IPS-18a (cell line): ENCODE measurements around the gene TRABD.
"Not testable (repeated sequence)": the region's sequence is repeated elsewhere in the genome, so short reads cannot be mapped to it uniquely, and the experiment has no call there.

Source experiments
- H3K27ac ChIP-seq: one replicate; pipeline ENCODE4 v1.5.1; 2013; ENCODE audit warnings: low read length
- H3K27me3 ChIP-seq: one replicate; pipeline ENCODE4 v1.6.1; 2013; ENCODE audit warnings: mild to moderate bottlenecking, low read length; ENCODE audit not compliant: control insufficient read depth, insufficient read depth
- H3K36me3 ChIP-seq: one replicate; pipeline ENCODE4 v1.6.1; 2013; ENCODE audit warnings: low read depth, low read length; ENCODE audit not compliant: control insufficient read depth
- H3K4me1 ChIP-seq: one replicate; pipeline ENCODE4 v1.6.1; 2013; ENCODE audit warnings: low read depth, low read length; ENCODE audit not compliant: control insufficient read depth
- H3K4me3 ChIP-seq: one replicate; pipeline ENCODE4 v1.5.1; 2013; ENCODE audit warnings: low read length
- H3K9ac ChIP-seq: one replicate; pipeline ENCODE4 v1.6.1; 2013; ENCODE audit warnings: mild to moderate bottlenecking, low read length, moderate library complexity
- H3K9me3 ChIP-seq: one replicate; pipeline ENCODE4 v1.6.1; 2013; ENCODE audit warnings: low read depth, low read length; ENCODE audit not compliant: control insufficient read depth

TRABD gene

DNA sequence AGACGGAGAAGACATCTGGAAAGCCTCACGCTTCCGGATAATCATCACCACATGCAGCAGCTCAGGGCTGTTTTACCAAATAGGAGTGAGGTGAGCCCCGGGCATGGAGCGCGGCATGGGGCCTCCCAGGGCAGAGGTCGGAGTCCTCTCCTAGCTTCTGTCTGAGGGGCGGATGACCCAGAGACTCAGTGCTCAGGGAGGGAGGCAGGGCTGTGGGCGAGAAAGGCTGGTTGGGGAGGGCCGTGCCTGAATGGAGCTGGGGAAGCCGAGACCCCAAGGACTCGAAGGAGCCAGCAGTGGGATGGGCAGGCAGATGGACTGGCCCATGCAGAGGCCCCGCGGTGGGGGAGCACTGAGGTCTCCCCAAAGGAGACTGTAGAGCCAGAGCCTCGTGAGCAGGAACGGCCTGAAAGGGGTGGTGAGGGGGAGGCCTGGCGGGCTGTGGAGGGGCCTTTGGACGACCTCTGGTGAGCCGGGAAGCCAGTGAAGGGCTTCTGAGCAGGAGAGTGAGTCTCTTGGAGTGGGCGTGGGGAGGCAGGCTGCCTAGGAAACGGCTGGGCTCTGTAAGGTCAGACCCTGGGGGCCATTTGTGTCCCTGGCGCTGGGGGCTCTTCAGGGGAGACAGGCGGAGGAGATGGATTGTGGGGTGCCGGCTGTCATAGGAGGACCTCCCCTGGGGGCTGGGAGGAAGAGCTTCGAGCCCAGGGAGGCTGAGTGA is 39.8 kb upstream of the TRABD start:
- no peak overlapping the region for H3K27ac ChIP-seq
- H3K36me3 ChIP-seq, result no peaks in the 10 kb centered on the region
- H3K9ac ChIP-seq, result no peak overlapping the region
- H3K27me3 ChIP-seq, result no peaks in the 10 kb centered on the region
- no peak overlapping the region for H3K4me3 ChIP-seq
- no peaks in the 10 kb centered on the region for H3K4me1 ChIP-seq
- no peaks in the 10 kb centered on the region for H3K9me3 ChIP-seq

DNA sequence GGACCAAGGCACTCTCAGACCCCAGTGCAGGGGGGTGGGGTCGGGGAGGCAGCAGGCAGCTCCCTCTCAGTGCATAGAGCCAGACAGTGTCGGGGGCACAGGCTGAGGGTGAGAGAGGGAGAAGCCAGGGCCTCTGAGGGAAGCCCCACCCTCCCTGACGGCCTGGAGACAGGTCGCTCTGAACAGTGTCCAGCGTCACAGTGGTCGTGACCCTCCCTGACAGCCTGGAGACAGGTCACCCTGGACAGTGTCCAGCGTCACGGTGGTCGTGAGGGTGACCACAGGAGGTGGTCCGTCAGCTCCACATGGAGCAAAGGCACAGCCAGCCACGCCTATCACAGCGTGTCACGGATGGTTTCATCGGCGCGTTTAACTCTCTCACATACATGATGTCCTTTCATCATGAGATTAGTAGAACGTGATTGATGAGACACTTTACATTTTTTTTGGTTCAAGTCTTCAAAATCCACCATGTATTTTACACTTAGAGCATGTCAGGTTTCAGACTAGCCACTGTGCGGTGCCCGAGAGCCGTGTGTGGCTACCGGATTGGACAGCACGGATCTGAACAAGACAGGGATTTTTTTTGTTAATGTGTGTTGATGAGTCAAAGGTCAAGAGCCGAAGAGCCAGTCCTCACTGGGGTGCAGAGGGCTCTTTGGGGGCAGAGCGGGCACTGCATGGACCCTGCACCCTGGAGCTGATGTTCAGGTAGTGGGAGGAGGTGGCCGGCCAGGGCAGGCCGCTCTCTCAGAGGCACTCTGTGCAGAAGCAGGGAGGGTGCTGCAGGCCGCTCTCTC is 39.1 kb upstream of the TRABD start:
- Histone ChIP-seq H3K4me1 (no peaks in the 10 kb centered on the region), H3K27ac (no peak overlapping the region), H3K9ac (no peak overlapping the region), H3K9me3 (no peaks in the 10 kb centered on the region), H3K27me3 (no peaks in the 10 kb centered on the region), H3K36me3 (no peaks in the 10 kb centered on the region), H3K4me3 (no peak overlapping the region)

DNA sequence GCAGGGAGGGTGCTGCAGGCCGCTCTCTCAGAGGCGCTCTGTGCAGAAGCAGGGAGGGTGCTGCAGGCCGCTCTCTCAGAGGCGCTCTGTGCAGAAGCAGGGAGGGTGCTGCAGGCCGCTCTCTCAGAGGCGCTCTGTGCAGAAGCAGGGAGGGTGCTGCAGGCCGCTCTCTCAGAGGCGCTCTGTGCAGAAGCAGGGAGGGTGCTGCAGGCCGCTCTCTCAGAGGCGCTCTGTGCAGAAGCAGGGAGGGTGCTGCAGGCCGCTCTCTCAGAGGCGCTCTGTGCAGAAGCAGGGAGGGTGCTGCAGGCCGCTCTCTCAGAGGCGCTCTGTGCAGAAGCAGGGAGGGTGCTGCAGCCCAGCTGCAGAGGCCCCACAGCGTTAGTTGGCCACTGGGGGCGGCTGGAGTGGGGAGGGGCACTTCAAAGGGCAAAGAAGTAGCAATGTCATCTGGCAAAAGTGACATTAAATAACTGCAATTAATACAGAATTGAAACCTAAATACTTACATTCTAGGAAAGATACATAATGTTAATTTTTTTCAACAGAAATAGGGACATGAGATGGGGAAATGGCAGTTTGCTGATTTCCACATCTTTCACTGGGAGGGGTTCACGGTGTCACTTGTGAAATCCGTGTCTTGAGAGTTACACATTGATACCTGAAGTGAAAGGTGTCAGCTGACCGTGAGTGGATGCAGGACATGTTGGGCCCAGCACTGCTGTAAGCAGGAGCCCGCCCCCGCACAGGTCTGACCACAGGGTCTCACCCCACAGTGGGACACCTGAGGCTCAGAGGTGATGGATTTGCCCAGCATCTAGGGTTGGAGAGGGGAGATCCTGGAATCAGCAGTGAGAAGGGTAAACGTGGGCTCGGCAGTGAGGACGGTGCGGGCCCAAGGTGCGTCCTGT is 38.2 kb upstream of the TRABD start:
- H3K9me3 ChIP-seq, H3K36me3 ChIP-seq, H3K4me3 ChIP-seq, H3K27me3 ChIP-seq, H3K27ac ChIP-seq, H3K4me1 ChIP-seq, H3K9ac ChIP-seq: not testable (repeated sequence)

DNA sequence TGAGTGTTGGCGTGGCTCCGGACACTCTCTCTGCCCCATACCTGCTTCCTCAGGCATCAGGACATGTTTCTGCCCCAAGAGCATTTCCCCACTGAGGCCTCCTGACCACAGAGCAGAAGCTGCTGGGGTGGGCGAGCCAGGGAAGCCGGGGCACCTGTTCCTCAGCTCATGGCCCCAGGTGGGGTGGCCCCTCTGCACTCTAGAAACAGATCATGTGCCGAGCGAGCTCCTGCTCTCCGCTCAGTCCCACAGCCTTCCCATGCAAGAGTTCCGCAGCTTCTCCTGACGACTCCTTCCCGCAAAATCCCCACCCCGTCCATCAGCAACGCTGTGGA is 37.6 kb upstream of the TRABD start:
- Histone ChIP-seq H3K27me3 (no peaks in the 10 kb centered on the region), H3K4me3 (no peak overlapping the region), H3K27ac (no peak overlapping the region), H3K9ac (no peak overlapping the region), H3K9me3 (no peaks in the 10 kb centered on the region), H3K36me3 (no peaks in the 10 kb centered on the region), H3K4me1 (no peaks in the 10 kb centered on the region)

DNA sequence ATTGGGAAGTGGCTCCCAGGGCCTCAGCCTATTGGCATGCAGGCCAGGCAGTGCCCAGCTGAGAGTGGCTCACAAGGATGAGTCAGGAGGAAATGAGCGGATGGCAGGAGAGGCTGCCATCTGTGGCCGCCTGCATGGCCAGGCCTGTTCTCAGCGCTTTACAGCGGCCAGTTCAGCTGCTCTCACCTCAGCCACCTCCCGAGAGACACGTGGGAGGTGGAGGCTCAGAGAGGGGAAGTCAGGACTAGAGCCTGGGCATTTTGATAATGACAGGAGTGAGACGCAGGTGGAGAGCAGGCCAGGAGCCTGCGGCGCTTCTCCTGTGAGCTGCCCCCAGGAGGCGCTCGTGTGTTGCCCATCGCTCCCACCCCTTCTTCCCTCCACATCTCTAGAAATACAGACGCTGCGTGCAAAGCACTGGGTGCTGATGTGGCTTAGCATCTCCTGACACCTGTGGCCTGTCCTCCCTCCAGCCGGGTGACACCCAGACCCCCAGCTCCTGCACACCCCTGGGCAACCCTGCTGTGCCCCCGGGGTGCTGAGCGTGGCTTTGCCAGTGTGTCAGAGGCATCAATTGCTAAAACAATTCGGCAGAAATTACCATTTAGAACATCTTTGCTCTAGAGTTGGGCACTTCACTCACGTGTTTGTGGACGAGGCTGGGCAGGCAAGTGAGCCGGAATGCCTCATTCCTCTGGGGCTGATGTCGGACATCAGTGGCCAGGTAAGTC is 36.6 kb upstream of the TRABD start:
- no peaks in the 10 kb centered on the region for H3K9me3 ChIP-seq
- H3K27me3 ChIP-seq, result no peaks in the 10 kb centered on the region
- no peak overlapping the region for H3K27ac ChIP-seq
- no peaks in the 10 kb centered on the region for H3K4me1 ChIP-seq
- no peaks in the 10 kb centered on the region for H3K36me3 ChIP-seq
- H3K4me3 ChIP-seq, result no peak overlapping the region
- H3K9ac ChIP-seq, result no peak overlapping the region

DNA sequence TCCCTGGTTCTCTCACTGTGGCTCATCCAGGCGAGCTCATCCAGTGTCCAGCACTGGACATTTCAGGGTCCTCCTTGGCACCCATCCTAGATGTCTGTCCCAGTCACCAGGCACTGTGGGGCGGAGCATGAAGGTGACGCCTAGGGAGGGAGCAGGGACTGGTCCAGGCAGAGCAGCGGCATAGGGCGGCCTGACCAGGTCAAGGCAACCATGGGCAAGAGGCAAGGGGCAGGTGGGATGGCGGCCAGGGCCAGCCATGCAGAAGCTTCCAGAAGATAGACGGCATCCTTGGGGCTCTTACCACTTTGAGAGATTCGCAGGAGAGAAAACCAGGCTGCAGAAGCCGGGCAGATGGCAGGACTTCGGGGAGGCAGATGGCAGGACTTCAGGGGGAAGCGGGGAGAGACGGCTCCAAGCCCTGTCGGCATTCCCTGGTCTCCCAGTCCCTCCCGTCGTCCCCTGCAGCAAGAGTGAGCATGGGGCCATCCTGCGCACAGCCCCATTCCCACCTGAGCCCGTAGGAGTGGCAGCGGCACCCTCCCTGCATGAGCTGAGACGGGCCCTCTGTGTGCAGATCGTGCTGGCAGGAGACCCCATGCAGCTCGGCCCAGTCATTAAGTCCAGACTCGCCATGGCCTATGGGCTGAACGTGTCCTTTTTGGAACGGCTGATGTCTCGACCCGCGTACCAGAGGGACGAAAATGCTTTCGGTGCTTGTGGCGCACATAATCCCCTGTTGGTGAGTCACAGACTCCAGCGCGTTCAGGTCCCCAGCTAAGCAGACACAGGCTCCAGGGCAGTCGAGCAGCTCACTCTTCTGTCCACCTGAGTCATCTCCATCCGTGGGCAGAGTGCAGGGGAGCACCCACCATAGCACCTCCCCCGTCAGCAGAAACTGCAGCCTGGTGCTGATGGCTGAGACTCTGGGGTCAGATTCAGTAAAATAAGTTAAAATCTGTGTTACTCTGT is 35.3 kb upstream of the TRABD start:
- no peaks in the 10 kb centered on the region for H3K4me1 ChIP-seq
- no peak overlapping the region for H3K27ac ChIP-seq
- H3K27me3 ChIP-seq, result no peaks in the 10 kb centered on the region
- no peaks in the 10 kb centered on the region for H3K9me3 ChIP-seq
- H3K36me3 ChIP-seq, result no peaks in the 10 kb centered on the region
- H3K9ac ChIP-seq, result no peak overlapping the region
- no peak overlapping the region for H3K4me3 ChIP-seq

DNA sequence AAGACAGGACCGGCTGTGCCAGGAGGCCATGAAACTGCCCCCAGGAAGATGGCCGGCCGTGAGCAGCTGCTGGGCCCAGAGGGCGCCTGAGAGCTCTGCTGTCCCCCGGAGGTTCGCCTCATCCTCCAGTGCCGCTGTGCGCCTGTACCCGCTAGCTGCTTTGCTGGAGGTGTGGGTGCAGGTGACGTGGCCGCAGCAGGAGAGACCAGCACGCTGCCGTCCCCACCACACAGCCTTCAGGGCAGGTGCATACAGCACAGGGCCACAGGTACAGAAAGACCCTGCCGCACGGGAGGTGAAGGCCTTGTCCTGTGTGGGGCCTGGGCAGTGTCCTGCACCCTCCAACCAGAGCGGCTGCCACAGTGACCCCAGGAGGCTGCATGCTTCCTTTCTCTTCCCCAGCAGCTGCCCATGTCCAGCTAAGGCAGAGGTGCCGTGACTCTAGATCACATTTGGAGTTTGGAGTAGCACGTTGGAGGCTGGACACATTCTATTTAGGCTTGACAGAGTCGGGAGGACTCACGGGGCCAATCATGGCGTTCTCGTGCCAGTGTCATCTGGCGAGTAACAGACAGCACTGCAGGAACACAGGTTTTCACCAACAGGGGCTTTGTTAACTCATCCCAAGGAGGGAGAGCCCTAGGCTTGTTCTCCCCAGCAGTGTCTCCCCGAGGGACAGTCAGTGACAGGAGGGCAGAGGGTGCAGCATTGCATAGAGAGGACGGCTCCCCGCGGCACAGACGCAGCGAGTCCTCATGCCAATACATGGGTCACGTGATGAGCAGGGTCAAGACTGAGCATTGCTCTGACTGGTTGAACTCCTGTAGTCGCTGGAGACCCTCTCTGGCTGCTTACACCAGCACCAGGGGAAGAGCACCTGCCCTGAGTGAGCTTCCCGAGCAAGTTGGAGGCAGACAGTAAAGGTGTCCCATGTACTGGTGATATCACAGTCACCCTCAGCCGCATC is 33.9 kb upstream of the TRABD start:
- no peak overlapping the region for H3K4me3 ChIP-seq
- H3K27me3 ChIP-seq, result no peaks in the 10 kb centered on the region
- no peaks in the 10 kb centered on the region for H3K9me3 ChIP-seq
- H3K9ac ChIP-seq, result no peak overlapping the region
- H3K36me3 ChIP-seq, result no peaks in the 10 kb centered on the region
- no peaks in the 10 kb centered on the region for H3K4me1 ChIP-seq
- no peak overlapping the region for H3K27ac ChIP-seq

DNA sequence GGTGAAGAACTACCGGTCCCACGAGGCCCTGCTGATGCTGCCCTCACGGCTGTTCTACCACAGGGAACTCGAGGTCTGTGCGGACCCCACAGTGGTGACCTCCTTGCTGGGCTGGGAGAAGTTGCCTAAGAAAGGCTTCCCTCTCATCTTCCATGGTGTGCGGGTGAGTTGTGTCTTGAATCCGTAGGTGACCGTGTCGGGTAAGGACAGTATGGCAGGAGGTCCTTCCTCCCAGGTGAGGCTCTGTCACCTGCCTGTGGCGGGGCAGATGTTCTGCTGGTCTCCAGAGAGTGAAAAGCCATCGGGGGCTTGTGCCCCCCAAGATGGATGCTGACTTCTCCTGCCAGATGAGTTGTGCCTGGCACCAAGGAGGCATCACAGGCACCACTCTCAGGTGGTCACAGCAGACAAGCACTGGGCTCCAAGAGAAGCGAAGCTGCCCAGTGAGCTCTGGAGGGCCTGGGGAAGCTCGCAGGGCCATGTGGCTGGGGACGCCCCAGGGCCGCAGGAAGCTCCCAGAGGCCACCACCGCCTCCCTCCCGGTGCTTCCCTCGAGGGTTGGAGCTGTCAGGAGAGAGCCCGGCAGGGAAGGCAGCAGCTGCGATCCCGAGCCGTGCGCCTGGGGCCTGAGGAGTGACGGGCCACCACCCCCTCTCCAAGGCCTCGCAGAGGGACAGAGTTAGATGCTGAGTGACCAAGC is 32.5 kb upstream of the TRABD start:
- H3K9ac ChIP-seq, result no peak overlapping the region
- H3K9me3 ChIP-seq, result no peaks in the 10 kb centered on the region
- no peaks in the 10 kb centered on the region for H3K36me3 ChIP-seq
- H3K4me1 ChIP-seq, result no peaks in the 10 kb centered on the region
- H3K4me3 ChIP-seq, result no peak overlapping the region
- no peaks in the 10 kb centered on the region for H3K27me3 ChIP-seq
- H3K27ac ChIP-seq, result no peak overlapping the region

DNA sequence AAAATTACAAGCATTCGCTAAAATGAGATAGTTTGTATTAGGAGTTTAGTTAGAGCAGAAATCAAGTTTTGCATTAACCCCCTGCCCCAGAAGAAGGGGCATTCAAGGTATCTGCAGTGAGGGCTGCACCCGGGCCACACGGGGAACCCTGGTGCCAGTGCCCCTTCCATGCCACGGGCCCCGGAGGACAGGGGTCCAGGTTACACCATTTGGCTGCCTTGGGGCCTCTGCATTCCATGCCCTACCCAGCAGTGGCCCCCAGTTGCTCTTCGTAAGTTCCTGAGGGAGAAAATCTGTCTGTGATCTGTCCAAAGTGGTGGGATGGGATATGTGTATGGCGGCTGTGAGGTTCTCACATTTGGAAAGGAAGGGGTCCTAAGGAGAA is 32.0 kb upstream of the TRABD start:
- no peaks in the 10 kb centered on the region for H3K4me1 ChIP-seq
- H3K36me3 ChIP-seq, result no peaks in the 10 kb centered on the region
- no peak overlapping the region for H3K4me3 ChIP-seq
- no peaks in the 10 kb centered on the region for H3K9me3 ChIP-seq
- H3K27ac ChIP-seq, result no peak overlapping the region
- H3K27me3 ChIP-seq, result no peaks in the 10 kb centered on the region
- no peak overlapping the region for H3K9ac ChIP-seq
